Sigmoid colon (tissue), 7 donors: ENCODE measurements around the gene RWDD4. TPM values are rescaled to one million over a fixed set of nuclear protein-coding genes. Genes with fewer than 3 reads are reported as not detected.

ENCODE experiments used
- DNase-seq: peaks from one replicate; pipeline ENCODE4 v3.0.0-alpha.2; 2019
- H3K27ac ChIP-seq, 4 donors: fragments of 200-600 bp; sonication (generic); one replicate each; pipeline ENCODE4 v1.5.1; 2016 to 2019; ENCODE audit warnings: mild to moderate bottlenecking in 1 of 4
- H3K27me3 ChIP-seq, 3 donors: fragments of 200-600 bp; sonication (generic); one replicate each; pipeline ENCODE4 v1.5.1; 2019; ENCODE audit warnings: mild to moderate bottlenecking in 1 of 3
- H3K36me3 ChIP-seq, 4 donors: fragments of 200-600 bp; sonication (generic); one replicate each; pipeline ENCODE4 v1.5.1; 2016 to 2019
- H3K4me1 ChIP-seq, 4 donors: fragments of 200-600 bp; sonication (generic); one replicate each; pipeline ENCODE4 v1.5.1; 2017 to 2019
- H3K4me3 ChIP-seq, 4 donors: fragments of 200-600 bp; sonication (generic); one replicate each; pipeline ENCODE4 v1.5.1; 2017 to 2019; ENCODE audit warnings: mild to moderate bottlenecking in 2 of 4, moderate library complexity in 1 of 4
- H3K9me3 ChIP-seq, 4 donors: fragments of 200-600 bp in 3 of 4; sonication (generic) in 3 of 4; one replicate each; pipeline versions ENCODE4 v1.5.1 to v1.6.1; 2013 to 2019
- EP300 ChIP-seq, 4 donors: sonication (generic); formaldehyde crosslinking; IDR thresholded peaks; one replicate each; pipeline ENCODE4 v1.6.1; 2017; ENCODE audit warnings: antibody characterized with exemption in 4 of 4
- POLR2A ChIP-seq, 2 donors: fragments of 450-650 bp; IDR thresholded peaks; one replicate each; pipeline ENCODE4 v1.6.1; 2016; ENCODE audit warnings: antibody characterized with exemption in 2 of 2, mild to moderate bottlenecking in 2 of 2, moderate library complexity in 2 of 2
- POLR2AphosphoS5 ChIP-seq, 4 donors: sonication (generic); formaldehyde crosslinking; IDR thresholded peaks; one replicate each; pipeline ENCODE4 v1.6.1; 2017; ENCODE audit warnings: antibody characterized with exemption in 4 of 4
- WGBS, 2 donors: extraction: QIAGEN DNeasy Blood & Tissue Kit; methylation state at CpG; one replicate each; pipeline ENCODE4 v1.1.7; 2013; 5-methylcytosine and 5-hydroxymethylcytosine counted together
- intact Hi-C: fragments of 100-400 bp; cut with DNase I; formaldehyde crosslinking; loops from one replicate; pipeline ENCODE4 v1.15.1; 2023
- polyA plus RNA-seq, 3 donors: library from polyadenylated mRNA; stranded (reverse); fragments of 200-250 nt; gene quantifications; one replicate each; pipeline ENCODE4 v1.2.3, GENCODE V29; 2013
- total RNA-seq, 4 donors: library from RNA; depleted of rRNA; stranded (reverse); fragments of >200 nt; gene quantifications; one replicate each; pipeline ENCODE4 v1.1.0, GENCODE V29; 2016
- TF ChIP-seq, protein P1 (sequence below), 4 experiments: fragments of 450-650 bp in 3 of 4; fragments of 200-600 bp in 1 of 4; IDR thresholded peaks; one replicate each; pipeline ENCODE4 v1.5.1; 2016 to 2019; ENCODE audit warnings: antibody characterized with exemption in 4 of 4, mild to moderate bottlenecking in 3 of 4, moderate library complexity in 2 of 4
- donor health status: healthy with polysubstance abuse.
- donor health status: Bipolar disorder and iron deficiency.
- donor health status: healthy.

Gene RWDD4
- total and polyA plus RNA-seq, 7 donors: 12.9 to 28.5 (median 18.0) TPM

GRCh38 chr4:183635321-183635720, 23.7 kb downstream of the RWDD4 start:
- no peak for DNase-seq
- Histone ChIP-seq H3K4me1 (no peaks in the 10 kb centered on the region), H3K4me3 (no peak overlapping the region), H3K9me3 (no peaks in the 10 kb centered on the region), H3K27ac (no peak overlapping the region), H3K36me3 (no peaks in the 10 kb centered on the region), H3K27me3 (no peaks in the 10 kb centered on the region)
- 74 to 87% methylated on average over 10 of the region's 10 CpGs for WGBS, 2 donors
- intact Hi-C loops: no loop called here
- TF ChIP-seq POLR2A (IDR thresholded peaks at IDR 0.05) (no peak), POLR2AphosphoS5 (IDR thresholded peaks at IDR 0.05) (no peak), EP300 (IDR thresholded peaks at IDR 0.05) (no peak)
- TF ChIP-seq, protein P1, sequence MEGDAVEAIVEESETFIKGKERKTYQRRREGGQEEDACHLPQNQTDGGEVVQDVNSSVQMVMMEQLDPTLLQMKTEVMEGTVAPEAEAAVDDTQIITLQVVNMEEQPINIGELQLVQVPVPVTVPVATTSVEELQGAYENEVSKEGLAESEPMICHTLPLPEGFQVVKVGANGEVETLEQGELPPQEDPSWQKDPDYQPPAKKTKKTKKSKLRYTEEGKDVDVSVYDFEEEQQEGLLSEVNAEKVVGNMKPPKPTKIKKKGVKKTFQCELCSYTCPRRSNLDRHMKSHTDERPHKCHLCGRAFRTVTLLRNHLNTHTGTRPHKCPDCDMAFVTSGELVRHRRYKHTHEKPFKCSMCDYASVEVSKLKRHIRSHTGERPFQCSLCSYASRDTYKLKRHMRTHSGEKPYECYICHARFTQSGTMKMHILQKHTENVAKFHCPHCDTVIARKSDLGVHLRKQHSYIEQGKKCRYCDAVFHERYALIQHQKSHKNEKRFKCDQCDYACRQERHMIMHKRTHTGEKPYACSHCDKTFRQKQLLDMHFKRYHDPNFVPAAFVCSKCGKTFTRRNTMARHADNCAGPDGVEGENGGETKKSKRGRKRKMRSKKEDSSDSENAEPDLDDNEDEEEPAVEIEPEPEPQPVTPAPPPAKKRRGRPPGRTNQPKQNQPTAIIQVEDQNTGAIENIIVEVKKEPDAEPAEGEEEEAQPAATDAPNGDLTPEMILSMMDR (IDR thresholded peaks at IDR 0.05): no peak

- no peaks in the 10 kb centered on the region for H3K27me3 ChIP-seq
- WGBS, 2 donors: 81 to 84% methylated on average over 11 of the region's 11 CpGs
- DNase-seq: no peak
- TF ChIP-seq, protein P1 (IDR thresholded peaks at IDR 0.05): no peak
- TF ChIP-seq EP300 (IDR thresholded peaks at IDR 0.05) (no peak), POLR2A (IDR thresholded peaks at IDR 0.05) (no peak), POLR2AphosphoS5 (IDR thresholded peaks at IDR 0.05) (no peak)
- H3K36me3 ChIP-seq: no peaks in the 10 kb centered on the region
- H3K27ac ChIP-seq: no peak overlapping the region
- H3K4me1 ChIP-seq: no peaks in the 10 kb centered on the region
- intact Hi-C loops: no loop called here
- H3K4me3 ChIP-seq: no peak overlapping the region
- H3K9me3 ChIP-seq: no peaks in the 10 kb centered on the region
Observed at GRCh38 chr4:183633476-183634400, 25.2 kb downstream of the RWDD4 start.

DNA sequence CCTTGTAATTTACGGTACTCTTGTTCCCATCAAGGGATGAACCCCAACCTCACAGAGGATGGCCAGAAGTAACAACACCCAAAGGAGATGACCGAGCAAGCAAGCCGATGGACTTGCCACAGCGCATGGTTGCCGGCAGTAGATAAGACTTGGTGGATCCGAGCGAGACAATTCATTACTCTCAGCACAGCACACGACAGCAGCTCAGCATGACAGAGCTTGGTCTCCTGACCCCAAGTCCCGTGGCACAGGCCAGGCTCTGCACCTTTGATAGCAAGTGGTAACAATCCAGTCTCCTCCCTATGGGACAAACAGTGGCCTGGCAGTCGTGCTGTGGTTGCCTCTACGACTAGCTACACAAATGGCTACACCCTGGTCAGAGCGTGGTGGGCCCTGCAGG, 26.3 kb downstream of the RWDD4 start:
- no peaks in the 10 kb centered on the region for H3K27me3 ChIP-seq
- no peaks in the 10 kb centered on the region for H3K36me3 ChIP-seq
- no peaks in the 10 kb centered on the region for H3K4me1 ChIP-seq
- H3K27ac ChIP-seq: no peak overlapping the region
- TF ChIP-seq EP300 (IDR thresholded peaks at IDR 0.05) (no peak), POLR2A (IDR thresholded peaks at IDR 0.05) (no peak), POLR2AphosphoS5 (IDR thresholded peaks at IDR 0.05) (no peak)
- TF ChIP-seq, protein P1 (IDR thresholded peaks at IDR 0.05): no peak
- DNase-seq: no peak
- WGBS, 2 donors: 93% methylated on average over 12 of the region's 12 CpGs
- intact Hi-C loops: no loop called here
- no peak overlapping the region for H3K4me3 ChIP-seq
- no peaks in the 10 kb centered on the region for H3K9me3 ChIP-seq

- DNase-seq: no peak
- 88 to 91% methylated on average over 11 of the region's 11 CpGs for WGBS, 2 donors
- H3K4me1 ChIP-seq: no peaks in the 10 kb centered on the region
- H3K27ac ChIP-seq: no peak overlapping the region
- intact Hi-C loops: no loop called here
- TF ChIP-seq, protein P1 (IDR thresholded peaks at IDR 0.05): no peak
- no peak for TF ChIP-seq EP300 (IDR thresholded peaks at IDR 0.05)
- TF ChIP-seq POLR2AphosphoS5 (IDR thresholded peaks at IDR 0.05): no peak
- no peak for TF ChIP-seq POLR2A (IDR thresholded peaks at IDR 0.05)
- H3K27me3 ChIP-seq: no peaks in the 10 kb centered on the region
- no peaks in the 10 kb centered on the region for H3K9me3 ChIP-seq
- H3K4me3 ChIP-seq: no peak overlapping the region
- H3K36me3 ChIP-seq: no peaks in the 10 kb centered on the region
Observed at GRCh38 chr4:183631577-183632198, 27.3 kb downstream of the RWDD4 start.
